ENCODE measurements around the gene LRRFIP1.
A peak's percentile ranks its signal among the peaks of the same experiment; 100 is the strongest.

DNA sequence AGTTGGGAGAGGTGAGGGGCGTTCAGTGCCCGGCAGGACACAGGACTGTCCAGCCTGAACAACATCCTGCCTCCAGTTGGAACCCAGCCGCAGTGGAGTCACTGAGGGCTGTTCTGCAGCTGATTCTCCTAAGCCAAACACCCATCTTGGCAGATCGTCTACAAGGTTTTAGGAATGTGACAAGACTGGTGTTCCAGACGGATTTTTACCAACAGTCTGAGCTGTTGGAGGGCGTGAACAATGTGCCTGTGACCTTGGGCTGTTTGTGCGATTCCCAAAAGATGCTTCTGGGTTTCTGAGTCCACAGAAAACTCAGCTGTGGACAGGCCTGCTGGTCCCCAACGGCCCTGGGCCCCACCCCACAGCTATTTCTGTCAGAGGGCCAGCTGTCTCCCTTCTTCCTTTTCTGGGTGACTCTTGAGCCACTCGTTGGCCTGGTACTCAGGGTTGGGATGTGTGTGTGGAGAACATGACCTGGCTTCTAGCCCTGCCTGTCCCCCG is 5.7 kb downstream of the LRRFIP1 start:
- TF ChIP-seq, protein P1, sequence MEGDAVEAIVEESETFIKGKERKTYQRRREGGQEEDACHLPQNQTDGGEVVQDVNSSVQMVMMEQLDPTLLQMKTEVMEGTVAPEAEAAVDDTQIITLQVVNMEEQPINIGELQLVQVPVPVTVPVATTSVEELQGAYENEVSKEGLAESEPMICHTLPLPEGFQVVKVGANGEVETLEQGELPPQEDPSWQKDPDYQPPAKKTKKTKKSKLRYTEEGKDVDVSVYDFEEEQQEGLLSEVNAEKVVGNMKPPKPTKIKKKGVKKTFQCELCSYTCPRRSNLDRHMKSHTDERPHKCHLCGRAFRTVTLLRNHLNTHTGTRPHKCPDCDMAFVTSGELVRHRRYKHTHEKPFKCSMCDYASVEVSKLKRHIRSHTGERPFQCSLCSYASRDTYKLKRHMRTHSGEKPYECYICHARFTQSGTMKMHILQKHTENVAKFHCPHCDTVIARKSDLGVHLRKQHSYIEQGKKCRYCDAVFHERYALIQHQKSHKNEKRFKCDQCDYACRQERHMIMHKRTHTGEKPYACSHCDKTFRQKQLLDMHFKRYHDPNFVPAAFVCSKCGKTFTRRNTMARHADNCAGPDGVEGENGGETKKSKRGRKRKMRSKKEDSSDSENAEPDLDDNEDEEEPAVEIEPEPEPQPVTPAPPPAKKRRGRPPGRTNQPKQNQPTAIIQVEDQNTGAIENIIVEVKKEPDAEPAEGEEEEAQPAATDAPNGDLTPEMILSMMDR (IDR thresholded peaks at IDR 0.05): no peak
- TF ChIP-seq POLR2AphosphoS5 (IDR thresholded peaks at IDR 0.05): peak; percentile 30 to 37

All from esophagus muscularis mucosa (tissue), 3 donors.